HCEC 1CT (cell line): ENCODE results near the gene SLC2A11.
"Not testable (repeated sequence)": the region's sequence is repeated elsewhere in the genome, so short reads cannot be mapped to it uniquely, and the experiment has no call there.

Source experiments
- DNase-seq: peaks from one replicate; pipeline ENCODE4 v3.0.0-alpha.2; 2017

SLC2A11 gene

GRCh38 chr22:23847991-23848864 lies 9.4 kb upstream of the SLC2A11 start:
- DNase-seq, result no peak

DNA sequence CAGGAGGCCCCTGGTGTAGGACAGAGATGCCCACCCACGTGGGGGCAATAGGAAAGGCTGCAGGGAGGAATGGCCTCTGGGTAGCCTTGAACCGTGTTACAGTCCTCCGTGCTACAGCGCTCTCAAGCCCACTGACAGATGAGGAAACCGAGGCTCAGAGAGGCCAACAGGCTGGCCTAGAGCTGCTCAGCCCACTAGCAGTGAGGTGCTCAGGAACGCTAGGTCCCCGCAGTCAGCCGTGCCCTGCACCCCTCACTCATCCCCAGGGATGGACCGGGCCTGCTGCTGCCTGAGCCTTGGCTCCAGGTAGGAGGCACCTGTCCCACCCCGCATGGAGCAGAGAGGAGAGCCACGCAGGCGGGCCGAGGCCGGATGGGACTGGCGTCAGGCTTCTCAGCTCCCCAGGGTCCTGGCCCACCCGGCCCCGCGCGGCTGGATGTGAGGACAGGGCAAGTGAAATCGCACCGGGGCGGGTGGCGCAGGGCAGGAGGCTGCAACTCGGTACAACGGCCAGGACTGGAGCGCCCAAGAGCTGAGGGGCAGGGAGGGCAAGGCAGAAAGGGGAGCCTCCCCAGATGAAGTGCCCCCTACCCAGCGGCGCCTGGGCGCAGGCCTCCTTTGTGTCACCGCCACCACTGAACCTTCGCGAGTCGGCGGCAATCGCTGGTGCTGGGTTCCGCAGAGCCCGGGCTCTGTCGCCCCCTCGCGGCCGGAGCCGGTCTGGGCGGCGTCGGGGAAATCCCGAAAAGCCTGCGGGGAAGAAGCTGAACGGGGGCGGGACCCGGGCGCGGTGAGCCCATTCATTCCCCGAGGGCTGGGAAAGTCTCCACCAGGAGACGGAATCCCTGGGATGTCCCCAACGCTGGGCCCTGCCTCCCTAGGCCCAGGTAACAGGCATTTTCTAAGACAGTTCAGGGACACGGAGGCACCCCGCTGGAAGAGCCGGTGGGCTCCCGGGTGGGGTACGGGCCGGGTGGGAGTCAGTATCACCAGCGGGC lies 8.4 kb upstream of the SLC2A11 start:
- DNase-seq, result peak; percentile 57

DNA sequence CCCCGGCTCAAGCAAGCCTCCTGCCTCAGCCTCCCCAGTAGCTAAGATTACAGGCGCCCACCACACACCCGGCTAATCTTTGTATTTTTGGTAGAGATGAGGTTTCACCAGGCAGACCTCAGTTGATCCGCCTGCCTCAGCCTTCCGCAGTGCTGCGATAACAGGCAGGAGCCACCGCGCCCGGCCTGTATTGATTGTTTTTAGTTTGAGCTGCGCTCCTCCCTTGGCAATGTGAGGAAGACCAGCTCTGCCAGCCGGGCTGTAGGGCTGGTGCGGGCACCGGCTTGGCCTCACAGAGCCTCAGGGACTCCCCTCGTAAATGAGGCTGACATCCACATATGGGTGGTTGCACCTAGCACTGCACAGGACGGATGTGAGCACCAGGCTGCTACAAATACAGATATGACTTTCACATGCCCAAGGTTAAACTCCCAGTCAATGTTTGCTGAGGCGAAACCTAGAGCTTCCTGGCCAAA lies 7.5 kb upstream of the SLC2A11 start:
- no peak for DNase-seq

DNA sequence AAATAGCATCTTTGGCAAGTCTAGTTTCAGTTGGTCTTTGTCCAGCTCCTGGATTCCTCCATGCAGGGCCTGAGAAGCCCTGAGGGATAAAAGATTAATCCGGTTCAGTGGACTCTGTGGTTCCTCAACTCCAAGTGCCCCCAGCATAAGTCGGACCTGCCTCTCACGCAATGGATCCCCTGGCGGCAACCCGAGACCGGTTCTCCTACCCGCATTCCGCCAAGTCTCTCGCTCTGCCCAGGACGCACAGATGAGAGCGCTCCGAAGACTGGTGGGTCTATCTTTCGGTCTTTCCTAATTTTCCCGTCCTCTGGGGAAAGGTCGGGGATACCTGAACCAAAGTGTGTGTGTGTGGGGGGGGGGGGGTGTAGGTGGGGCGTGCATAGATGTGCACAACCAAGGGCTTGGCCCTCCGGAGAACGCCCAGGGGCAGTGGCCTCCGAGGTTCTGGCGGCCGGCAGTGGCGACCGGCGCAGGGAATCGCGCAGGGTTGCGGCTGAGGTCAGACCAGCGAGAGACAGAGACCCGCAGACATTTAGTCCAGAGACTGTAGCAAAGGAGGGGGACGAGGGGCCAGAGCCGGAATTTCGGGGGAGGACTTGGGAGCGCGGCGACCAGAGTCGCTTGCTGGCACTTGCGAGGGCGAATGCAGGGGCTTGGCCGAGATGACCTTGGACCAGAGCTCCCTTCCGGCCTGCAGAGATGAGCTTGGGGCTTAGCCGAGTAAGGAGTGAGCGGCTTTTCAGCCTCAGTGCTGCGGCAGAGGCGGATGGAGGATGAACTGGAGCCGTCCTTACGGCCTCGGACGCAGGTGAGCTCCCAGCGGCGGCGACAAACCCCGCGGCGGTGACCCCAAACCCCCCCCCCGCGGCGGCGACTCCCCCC lies 712 bp upstream of the SLC2A11 start:
- peak; percentile 46 for DNase-seq

DNA sequence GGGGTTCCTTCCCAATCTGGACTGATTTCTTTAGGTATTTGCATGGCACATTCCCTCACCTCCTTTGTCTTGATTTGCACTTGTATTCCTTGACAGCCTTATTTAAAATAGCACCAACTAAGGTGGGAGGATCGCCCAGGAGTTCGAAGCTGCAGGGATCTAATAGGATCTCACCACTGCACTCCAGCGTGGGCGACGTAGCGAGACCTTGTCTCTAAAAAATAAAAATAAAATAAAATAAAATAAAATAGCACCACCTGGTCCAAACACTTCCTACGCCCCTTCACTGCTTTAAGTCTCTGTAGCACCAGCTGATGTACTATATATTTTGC lies 775 bp downstream of the SLC2A11 start:
- no peak for DNase-seq

DNA sequence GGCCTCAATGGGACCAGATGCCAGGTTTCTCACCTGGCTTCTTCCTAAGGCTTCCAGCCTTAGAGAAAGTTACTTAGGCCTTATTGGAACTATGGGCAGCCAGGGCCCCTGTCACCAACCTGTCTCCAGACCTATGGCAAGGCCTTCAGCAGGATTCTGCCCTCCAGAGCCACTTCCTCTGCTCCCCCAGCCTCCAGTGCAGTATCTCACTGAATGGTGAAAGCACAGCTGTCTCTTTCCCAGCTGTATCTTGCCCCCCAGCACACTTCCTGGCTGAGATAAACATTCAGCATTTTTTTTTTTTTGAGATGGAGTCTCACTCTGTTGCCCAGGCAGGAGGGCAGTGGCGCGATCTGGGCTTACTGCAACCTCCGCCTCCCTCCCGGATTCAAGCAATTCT lies 1.5 kb downstream of the SLC2A11 start:
- no peak for DNase-seq

DNA sequence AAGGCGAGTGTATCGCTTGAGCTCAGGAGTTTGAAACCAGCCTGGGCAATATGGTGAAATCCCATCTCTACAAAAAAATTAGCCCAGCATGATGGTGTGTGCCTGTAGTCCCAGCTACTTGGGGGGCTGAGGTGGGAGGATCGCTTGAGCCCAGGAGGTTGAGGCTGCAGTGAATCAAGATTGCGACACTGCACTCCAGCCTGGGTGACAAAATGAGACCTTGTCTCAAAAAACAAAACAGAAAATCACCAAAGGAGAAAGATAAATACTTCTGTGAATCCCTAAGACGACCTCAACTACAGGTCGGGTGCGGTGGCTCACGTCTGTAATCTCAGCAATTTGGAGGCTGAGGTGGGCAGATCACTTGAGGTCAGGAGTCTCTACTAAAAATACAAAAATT lies 2.5 kb downstream of the SLC2A11 start:
- not testable (repeated sequence) for DNase-seq

DNA sequence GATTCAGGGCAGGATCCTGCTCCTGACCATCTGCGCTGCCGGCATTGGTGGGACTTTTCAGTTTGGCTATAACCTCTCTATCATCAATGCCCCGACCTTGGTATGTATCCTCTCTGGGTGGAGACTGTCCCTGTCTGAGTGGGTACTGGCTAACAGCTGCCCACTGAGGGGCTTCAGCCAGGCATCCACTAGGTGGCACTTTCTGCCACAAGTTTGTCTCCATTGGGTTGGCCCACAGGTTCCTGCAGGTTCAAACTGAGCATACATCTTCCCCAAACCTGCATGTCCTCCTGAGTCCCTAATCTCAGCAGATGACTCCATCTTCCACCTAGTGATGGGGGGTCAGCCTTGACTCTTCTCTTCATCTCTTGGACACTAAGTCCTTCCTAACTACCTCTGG lies 4.4 kb downstream of the SLC2A11 start:
- DNase-seq, result peak; percentile 50

DNA sequence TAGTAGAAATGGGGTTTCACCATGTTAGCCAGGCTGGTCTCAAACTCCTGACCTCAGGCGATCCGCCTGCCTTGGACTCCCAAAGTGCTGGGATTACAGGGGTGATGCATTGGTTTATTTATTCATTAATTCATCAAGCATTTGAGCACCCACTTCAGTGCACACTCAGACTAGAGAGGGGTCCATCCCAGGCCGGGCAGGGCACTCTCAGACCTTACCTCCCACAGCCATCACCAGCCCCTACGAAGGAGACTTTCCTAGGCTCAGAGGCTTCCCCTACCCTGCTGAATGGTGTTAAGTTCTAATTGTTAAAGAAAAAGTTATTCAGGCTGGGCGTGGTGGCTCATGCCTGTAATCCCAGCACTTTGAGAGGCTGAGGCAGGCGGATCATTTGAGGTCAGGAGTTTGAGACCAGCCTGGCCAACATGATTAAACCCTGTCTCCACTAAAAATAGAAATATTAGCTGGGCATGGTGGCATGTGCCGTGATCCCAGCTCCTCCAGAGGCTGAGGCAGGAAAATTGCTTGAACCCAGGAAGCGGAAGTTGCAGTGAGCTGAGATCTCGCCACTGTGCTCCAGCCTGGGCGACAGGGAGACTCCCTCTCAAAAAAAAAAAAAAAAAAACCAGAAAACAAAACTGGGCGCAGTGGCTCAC lies 7.0 kb downstream of the SLC2A11 start:
- not testable (repeated sequence) for DNase-seq

GRCh38 chr22:23868580-23868979 lies 10.9 kb downstream of the SLC2A11 start:
- DNase-seq, result no peak

- no peak for DNase-seq
Measured at GRCh38 chr22:23874871-23875270, 17.2 kb downstream of the SLC2A11 start.

- no peak for DNase-seq
Measured at GRCh38 chr22:23875801-23876200, 18.1 kb downstream of the SLC2A11 start.

DNA sequence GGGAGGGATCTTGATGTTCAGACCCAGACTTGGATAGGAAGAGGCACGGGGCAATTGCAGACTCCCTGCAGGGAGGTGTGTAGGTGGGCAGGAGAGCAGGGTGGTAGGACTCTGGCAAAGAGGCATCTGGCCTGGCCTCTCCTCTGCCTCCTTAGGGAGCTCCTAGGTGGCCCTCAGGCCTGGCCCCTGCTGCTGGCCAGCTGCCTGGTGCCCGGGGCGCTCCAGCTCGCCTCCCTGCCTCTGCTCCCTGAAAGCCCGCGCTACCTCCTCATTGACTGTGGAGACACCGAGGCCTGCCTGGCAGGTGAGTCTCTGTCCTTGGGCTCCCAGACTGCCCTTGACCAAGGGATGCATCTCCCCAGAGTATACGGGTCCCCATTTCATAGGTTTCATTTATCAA lies 19.9 kb downstream of the SLC2A11 start:
- DNase-seq, result no peak

GRCh38 chr22:23878219-23878618 lies 20.5 kb downstream of the SLC2A11 start:
- no peak for DNase-seq

GRCh38 chr22:23882370-23882769 lies 24.7 kb downstream of the SLC2A11 start:
- no peak for DNase-seq

DNA sequence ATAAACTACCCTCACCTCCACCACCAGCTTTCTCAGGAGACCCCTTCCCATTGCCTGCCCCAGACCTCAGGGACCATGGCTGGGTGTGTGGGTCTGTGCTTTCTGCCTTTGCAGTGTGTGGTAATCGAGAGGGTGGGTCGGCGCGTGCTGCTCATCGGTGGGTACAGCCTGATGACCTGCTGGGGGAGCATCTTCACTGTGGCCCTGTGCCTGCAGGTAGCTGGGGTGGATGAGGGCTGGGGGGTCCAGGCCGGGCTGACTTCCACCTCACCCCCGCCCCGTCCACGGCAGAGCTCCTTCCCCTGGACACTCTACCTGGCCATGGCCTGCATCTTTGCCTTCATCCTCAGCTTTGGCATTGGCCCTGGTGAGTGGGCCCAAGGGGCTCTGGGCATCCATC lies 26.0 kb downstream of the SLC2A11 start:
- no peak for DNase-seq

GRCh38 chr22:23884140-23884539 lies 26.5 kb downstream of the SLC2A11 start:
- DNase-seq, result no peak

DNA sequence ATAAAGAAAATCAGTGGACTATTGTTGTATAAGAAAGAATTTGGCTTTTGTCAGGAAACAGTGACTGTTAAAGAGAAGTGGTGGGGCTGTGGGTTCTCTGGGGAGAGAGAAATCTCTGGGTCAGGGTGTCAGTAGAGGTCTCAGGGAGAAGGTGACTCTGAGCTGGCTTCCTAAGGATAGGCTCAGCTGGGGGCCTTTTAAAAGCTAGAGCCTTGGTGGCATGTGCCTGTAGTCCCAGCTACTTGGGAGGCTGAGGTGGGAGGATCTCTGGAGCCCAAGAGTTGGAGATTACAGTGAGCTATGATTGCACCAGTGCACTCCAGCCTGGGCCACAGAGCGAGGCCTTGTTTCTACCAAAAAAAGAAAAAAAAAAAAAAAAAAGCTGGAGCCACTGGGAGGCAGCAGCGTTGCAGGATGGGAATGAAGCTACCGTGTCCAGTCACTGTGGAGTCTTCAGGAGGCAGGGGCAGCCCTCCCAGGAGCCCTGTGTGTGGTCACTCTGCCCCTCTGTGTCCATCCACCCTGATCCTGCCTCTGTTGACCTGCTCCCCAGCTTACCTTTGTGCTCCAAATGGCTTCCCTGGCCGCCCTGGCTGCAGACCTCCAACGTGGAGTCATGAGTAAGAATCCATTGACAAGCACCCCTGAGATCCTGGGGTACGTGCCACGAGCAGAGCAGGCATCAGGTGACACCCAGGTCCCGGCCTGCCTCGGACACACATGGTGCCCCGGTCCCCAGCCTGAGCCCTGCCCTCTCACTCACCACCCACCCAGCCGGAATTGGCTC lies 31.1 kb downstream of the SLC2A11 start:
- peak; percentile 58 for DNase-seq

- DNase-seq, result no peak
Measured at GRCh38 chr22:23889620-23890019, 31.9 kb downstream of the SLC2A11 start.

- no peak for DNase-seq
Measured at GRCh38 chr22:23891726-23892125, 34.1 kb downstream of the SLC2A11 start.

DNA sequence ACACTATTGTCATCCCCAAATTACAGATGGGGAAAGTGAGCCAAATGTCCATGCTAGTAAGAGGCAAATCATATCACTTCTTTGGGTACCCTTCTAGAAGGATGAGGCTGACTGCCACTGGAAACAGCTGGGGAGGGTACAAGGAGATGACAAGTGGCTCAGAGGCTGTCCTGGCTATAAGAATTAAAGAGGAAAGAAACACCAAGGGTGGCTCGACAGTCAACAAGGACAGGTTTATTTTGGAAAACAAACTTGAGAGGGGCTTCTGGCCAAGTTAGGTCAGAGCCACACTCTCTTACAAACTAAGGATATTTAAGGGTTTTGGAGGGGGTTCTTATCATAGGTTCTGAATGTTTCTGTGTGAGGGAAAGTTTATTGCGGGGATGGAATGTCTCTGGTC lies 34.5 kb downstream of the SLC2A11 start:
- no peak for DNase-seq
